Upper lobe of left lung (tissue), 6 donors: ENCODE data around the gene BCKDHA. TPM values are rescaled to one million over a fixed set of nuclear protein-coding genes. Genes with fewer than 3 reads are reported as not detected.
"Not testable (repeated sequence)": the region's sequence is repeated elsewhere in the genome, so short reads cannot be mapped to it uniquely, and the experiment has no call there.

Source experiments
- ATAC-seq, 2 donors: fragments of 200-7000 bp; cut with Tn5 transposase; one replicate each; pipeline ENCODE4 v1.9.1; 2022; ENCODE audit warnings: mild to moderate bottlenecking in 2 of 2, moderate library complexity in 2 of 2; ENCODE audit not compliant: low FRiP score in 2 of 2
- DNase-seq, 2 donors: peaks; one replicate each; pipeline ENCODE4 v3.0.0-alpha.2; 2019 to 2020
- H3K27ac ChIP-seq, 4 donors: fragments of 200-600 bp; sonication (generic); one replicate each; pipeline ENCODE4 v1.5.1; 2016 to 2019
- H3K27me3 ChIP-seq, 4 donors: fragments of 200-600 bp; sonication (generic); one replicate each; pipeline ENCODE4 v1.5.1; 2017 to 2019
- H3K36me3 ChIP-seq, 4 donors: fragments of 200-600 bp; sonication (generic); one replicate each; pipeline ENCODE4 v1.5.1; 2016 to 2019
- H3K4me1 ChIP-seq, 4 donors: fragments of 200-600 bp; sonication (generic); one replicate each; pipeline ENCODE4 v1.5.1; 2018 to 2019
- H3K4me3 ChIP-seq, 4 donors: fragments of 200-600 bp; sonication (generic); one replicate each; pipeline ENCODE4 v1.5.1; 2017 to 2019; ENCODE audit warnings: mild to moderate bottlenecking in 2 of 4, moderate library complexity in 1 of 4
- H3K9me3 ChIP-seq, 4 donors: fragments of 200-600 bp; sonication (generic); one replicate each; pipeline ENCODE4 v1.5.1; 2018 to 2019
- EP300 ChIP-seq, 4 donors: sonication (generic); formaldehyde crosslinking; IDR thresholded peaks; one replicate each; pipeline ENCODE4 v1.5.1; 2017; ENCODE audit warnings: antibody characterized with exemption in 4 of 4, control low read depth in 2 of 4
- POLR2A ChIP-seq, 4 donors: fragments of 450-650 bp; IDR thresholded peaks; one replicate each; pipeline ENCODE4 v1.5.1; 2016 to 2017; ENCODE audit warnings: antibody characterized with exemption in 4 of 4, mild to moderate bottlenecking in 2 of 4
- POLR2AphosphoS5 ChIP-seq, 2 donors: sonication (generic); formaldehyde crosslinking; IDR thresholded peaks; one replicate each; pipeline ENCODE4 v1.5.1; 2017; ENCODE audit warnings: antibody characterized with exemption in 2 of 2
- WGBS, 2 donors: methylation state at CpG; one replicate each; pipeline ENCODE4 v1.1.5; 2017 to 2018; 5-methylcytosine and 5-hydroxymethylcytosine counted together
- total RNA-seq, 6 donors: library from RNA; depleted of rRNA in 4 of 6; stranded (reverse); fragments of >200 nt in 4 of 6; gene quantifications; one replicate each; pipeline versions ENCODE4 v1.1.0 to v1.2.1, GENCODE V29; 2016 to 2021
- TF ChIP-seq, protein P1 (sequence below), 6 experiments: fragments of 450-650 bp in 4 of 6; fragments of 200-600 bp in 2 of 6; sonication (generic) in 2 of 6; IDR thresholded peaks; one replicate each; pipeline ENCODE4 v1.5.1; 2016 to 2019; ENCODE audit warnings: antibody characterized with exemption in 6 of 6
- donor health status: DM: no; HTN: no; CAD: no; lungs with moderate emphysema.
- donor health status: DM: no; HTN: yes; CAD: no; lungs with severe emphysema.

Gene BCKDHA
- total RNA-seq, 6 donors from 2014 or later: 28.4 to 71.7 (median 63.3) TPM

DNA sequence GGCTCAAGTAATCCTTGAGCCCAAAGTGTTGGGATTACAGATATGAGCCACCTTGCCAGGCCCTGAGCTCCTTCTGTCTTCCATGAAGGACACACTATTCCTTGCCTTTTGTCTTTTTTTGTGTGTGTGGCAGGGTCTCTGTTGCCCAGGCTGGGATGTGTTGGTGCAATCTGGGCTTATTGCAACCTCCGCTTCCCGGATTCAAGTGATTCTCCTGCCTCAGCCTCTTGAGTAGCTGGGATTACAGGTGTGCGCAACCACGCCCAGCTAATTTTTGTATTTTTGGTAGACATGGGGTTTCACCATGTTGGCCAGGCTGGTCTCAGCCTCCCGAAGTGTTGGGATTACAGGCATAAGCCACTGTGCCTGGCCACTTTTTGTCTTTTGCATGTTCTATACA, 11.2 kb downstream of the BCKDHA start:
- TF ChIP-seq EP300 (IDR thresholded peaks at IDR 0.05): peak in 3 of 4 donors; percentile 27 to 78 (median 70)
- not testable (repeated sequence) for H3K9me3 ChIP-seq, ATAC-seq, H3K4me3 ChIP-seq, H3K27me3 ChIP-seq
- Histone ChIP-seq H3K27ac (peak overlapping the region; percentile 81 to 92 (median 84)), H3K36me3 (peaks cover 0 to 21% (median 7%) of the 10 kb centered on the region in 4 donors), H3K4me1 (peaks cover 62 to 91% (median 80%) of the 10 kb centered on the region in 4 donors)
- DNase-seq: peak in 1 of 2 donors; percentile 60
- WGBS, 2 donors: 65 to 78% methylated on average over 5 of the region's 5 CpGs

DNA sequence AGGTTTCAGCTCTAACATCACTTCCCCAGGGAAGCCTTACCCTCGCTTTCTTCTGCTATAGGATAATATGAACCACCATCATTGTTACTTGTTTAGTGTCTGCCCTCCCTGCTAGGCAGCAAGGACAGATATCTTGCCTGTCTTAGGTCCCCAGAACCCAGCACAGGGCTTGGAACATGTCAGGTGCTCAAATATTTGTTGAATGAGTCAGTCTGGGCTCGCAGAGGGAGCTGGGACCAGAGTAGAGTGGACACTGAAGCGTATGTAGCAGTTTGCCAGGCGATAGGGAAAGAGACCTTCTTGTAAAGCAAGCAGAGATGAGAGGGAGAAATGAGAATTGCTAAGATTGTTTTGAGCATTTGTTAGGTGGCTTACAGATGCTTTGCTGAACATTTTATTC, 11.7 kb downstream of the BCKDHA start:
- DNase-seq (peak in 1 of 2 donors; percentile 84), ATAC-seq (peak; percentile 43 to 87)
- WGBS, 2 donors: 54 to 60% methylated on average over 4 of the region's 4 CpGs
- peak overlapping the region; percentile 81 to 92 (median 84) for H3K27ac ChIP-seq
- no peaks in the 10 kb centered on the region for H3K9me3 ChIP-seq
- TF ChIP-seq, protein P1, sequence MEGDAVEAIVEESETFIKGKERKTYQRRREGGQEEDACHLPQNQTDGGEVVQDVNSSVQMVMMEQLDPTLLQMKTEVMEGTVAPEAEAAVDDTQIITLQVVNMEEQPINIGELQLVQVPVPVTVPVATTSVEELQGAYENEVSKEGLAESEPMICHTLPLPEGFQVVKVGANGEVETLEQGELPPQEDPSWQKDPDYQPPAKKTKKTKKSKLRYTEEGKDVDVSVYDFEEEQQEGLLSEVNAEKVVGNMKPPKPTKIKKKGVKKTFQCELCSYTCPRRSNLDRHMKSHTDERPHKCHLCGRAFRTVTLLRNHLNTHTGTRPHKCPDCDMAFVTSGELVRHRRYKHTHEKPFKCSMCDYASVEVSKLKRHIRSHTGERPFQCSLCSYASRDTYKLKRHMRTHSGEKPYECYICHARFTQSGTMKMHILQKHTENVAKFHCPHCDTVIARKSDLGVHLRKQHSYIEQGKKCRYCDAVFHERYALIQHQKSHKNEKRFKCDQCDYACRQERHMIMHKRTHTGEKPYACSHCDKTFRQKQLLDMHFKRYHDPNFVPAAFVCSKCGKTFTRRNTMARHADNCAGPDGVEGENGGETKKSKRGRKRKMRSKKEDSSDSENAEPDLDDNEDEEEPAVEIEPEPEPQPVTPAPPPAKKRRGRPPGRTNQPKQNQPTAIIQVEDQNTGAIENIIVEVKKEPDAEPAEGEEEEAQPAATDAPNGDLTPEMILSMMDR (IDR thresholded peaks at IDR 0.05): no peak
- peak in 1 of 4 donors; percentile 55 for TF ChIP-seq EP300 (IDR thresholded peaks at IDR 0.05)
- peak in 1 of 2 donors; percentile 2 for TF ChIP-seq POLR2AphosphoS5 (IDR thresholded peaks at IDR 0.05)
- TF ChIP-seq POLR2A (IDR thresholded peaks at IDR 0.05): peak in 1 of 4 donors; percentile 52
- peaks cover 0 to 26% (median 12%) of the 10 kb centered on the region in 4 donors for H3K36me3 ChIP-seq
- H3K4me1 ChIP-seq: peaks cover 62 to 94% (median 82%) of the 10 kb centered on the region in 4 donors
- H3K27me3 ChIP-seq: no peaks in the 10 kb centered on the region
- no peak overlapping the region for H3K4me3 ChIP-seq

DNA sequence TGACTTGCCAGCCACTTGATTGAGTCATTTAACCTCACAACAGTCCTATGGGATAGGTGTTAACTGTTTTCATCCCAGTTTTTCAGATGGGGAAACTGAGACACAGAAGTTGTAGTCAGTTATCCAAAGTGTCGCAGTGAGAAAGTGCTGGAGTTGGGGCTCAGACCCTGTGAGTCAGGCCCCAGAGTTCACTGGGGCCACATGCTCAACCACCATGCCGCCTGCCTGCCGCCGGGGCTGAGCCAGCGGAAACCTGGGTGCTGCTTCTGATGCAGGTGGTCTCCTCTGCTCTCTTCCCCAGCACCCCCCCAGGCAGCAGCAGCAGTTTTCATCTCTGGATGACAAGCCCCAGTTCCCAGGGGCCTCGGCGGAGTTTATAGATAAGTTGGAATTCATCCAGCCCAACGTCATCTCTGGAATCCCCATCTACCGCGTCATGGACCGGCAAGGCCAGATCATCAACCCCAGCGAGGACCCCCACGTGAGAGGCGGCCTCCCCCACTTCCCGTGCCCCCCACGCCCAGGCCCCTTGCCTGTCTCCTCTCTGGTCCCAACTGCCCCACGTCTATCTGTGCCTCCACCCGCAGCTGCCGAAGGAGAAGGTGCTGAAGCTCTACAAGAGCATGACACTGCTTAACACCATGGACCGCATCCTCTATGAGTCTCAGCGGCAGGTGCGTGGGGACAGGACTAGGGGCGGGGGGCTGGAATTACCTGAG, 12.9 kb downstream of the BCKDHA start:
- Histone ChIP-seq H3K4me1 (peaks cover 67 to 94% (median 79%) of the 10 kb centered on the region in 4 donors), H3K4me3 (no peak overlapping the region), H3K9me3 (no peaks in the 10 kb centered on the region), H3K27ac (peak overlapping the region; percentile 81 to 92 (median 84)), H3K27me3 (no peaks in the 10 kb centered on the region), H3K36me3 (peaks cover 3 to 38% (median 22%) of the 10 kb centered on the region in 4 donors)
- ATAC-seq (no peak), DNase-seq (no peak)
- TF ChIP-seq POLR2A (IDR thresholded peaks at IDR 0.05) (no peak), EP300 (IDR thresholded peaks at IDR 0.05) (no peak), POLR2AphosphoS5 (IDR thresholded peaks at IDR 0.05) (no peak)
- TF ChIP-seq, protein P1 (IDR thresholded peaks at IDR 0.05): no peak
- 87 to 90% methylated on average over 19 to 20 of the region's 23 CpGs for WGBS, 2 donors

DNA sequence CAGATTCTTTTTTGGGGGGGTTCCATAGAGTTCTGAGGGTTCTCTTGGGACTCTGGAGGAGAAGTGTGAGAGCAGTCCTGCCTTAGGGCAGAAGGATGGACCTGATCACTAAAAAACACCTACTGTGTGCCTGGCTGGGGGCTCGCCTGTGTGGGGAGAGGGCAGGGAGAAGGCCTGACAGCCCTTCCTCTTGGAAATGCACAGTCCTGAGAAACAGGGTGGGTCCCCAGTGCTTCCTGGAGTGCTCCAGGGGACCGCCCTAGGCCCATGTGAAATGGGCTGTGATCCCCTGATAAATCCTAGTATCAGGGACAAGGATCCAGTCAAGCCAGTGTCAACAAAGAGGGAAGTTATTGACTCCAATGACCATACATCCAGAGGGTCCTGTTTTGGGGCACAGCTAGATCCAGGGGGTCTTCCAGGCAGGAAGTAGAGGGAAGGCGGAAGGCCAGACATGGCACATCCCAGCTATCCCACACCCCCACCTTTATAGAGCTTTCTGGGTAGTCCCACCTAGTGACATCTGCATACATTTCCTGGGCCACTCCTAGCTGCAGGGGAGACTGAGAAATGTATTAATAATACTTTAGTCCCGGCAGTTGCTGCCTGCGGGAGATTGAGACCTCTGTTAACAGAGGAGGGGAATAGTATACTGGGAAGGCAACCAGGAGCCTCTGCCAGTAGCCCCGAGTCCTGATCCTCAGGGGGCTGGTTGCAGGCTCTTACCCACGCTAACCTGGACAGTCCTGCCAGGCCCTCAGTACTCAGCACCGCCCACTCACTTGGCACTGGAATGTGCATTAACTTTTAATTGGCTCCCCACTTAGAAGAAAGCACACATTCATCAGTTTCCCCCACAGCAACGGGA, 13.7 kb downstream of the BCKDHA start:
- no peaks in the 10 kb centered on the region for H3K27me3 ChIP-seq
- H3K9me3 ChIP-seq: no peaks in the 10 kb centered on the region
- no peak overlapping the region for H3K4me3 ChIP-seq
- H3K27ac ChIP-seq: peak overlapping the region; percentile 81 to 92 (median 84)
- ATAC-seq: no peak
- TF ChIP-seq POLR2AphosphoS5 (IDR thresholded peaks at IDR 0.05): no peak
- TF ChIP-seq EP300 (IDR thresholded peaks at IDR 0.05): no peak
- TF ChIP-seq, protein P1 (IDR thresholded peaks at IDR 0.05): no peak
- TF ChIP-seq POLR2A (IDR thresholded peaks at IDR 0.05): no peak
- H3K36me3 ChIP-seq: peaks cover 3 to 41% (median 24%) of the 10 kb centered on the region in 4 donors
- peaks cover 58 to 86% (median 73%) of the 10 kb centered on the region in 4 donors for H3K4me1 ChIP-seq
- no peak for DNase-seq
- 59 to 61% methylated on average over 6 to 9 of the region's 9 CpGs for WGBS, 2 donors

DNA sequence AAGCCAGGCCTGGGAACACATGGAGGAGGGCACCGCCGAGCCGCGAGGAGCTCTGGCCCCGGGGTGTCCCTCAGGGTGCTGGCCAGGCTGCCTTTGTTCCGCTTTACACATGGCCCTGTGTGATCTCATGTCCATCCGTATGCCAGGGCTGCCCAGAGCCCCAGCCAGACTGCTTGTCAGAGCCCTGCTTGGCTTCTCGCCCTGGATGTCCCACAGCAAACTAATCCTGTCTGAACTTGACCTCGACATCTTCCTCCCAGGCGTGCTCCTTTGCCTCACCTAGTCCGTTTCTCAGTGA, 14.3 kb downstream of the BCKDHA start:
- ATAC-seq (no peak), DNase-seq (no peak)
- no peak overlapping the region for H3K4me3 ChIP-seq
- H3K9me3 ChIP-seq: no peaks in the 10 kb centered on the region
- peaks cover 52 to 80% (median 67%) of the 10 kb centered on the region in 4 donors for H3K4me1 ChIP-seq
- H3K36me3 ChIP-seq: peaks cover 3 to 47% (median 25%) of the 10 kb centered on the region in 4 donors
- TF ChIP-seq POLR2A (IDR thresholded peaks at IDR 0.05): no peak
- TF ChIP-seq POLR2AphosphoS5 (IDR thresholded peaks at IDR 0.05): no peak
- TF ChIP-seq, protein P1 (IDR thresholded peaks at IDR 0.05): no peak
- TF ChIP-seq EP300 (IDR thresholded peaks at IDR 0.05): no peak
- 67 to 72% methylated on average over 11 of the region's 11 CpGs for WGBS, 2 donors
- no peaks in the 10 kb centered on the region for H3K27me3 ChIP-seq
- H3K27ac ChIP-seq: peak overlapping the region; percentile 13 to 92 (median 82)
